Measurements from ENCODE around the gene DYRK4.

- no peak for TF ChIP-seq CTCF (IDR thresholded peaks at IDR 0.05)
- TF ChIP-seq POLR2A (IDR thresholded peaks at IDR 0.05) = no peak
Observed at GRCh38 chr12:4518106-4518728, 43.8 kb upstream of the DYRK4 start.
